ENCODE measurements around the gene KCNN3.

KCNN3 gene

GRCh38 chr1:154758346-154758745 is 111.7 kb downstream of the KCNN3 start:
- no peak for DNase-seq (ENCODE audit: low read depth in 1 of 2, low spot score in 1 of 2)
- no peak for TF ChIP-seq GABPA (IDR thresholded peaks at IDR 0.05; ENCODE audit: low read depth)
- no peak for TF ChIP-seq CTCF (IDR thresholded peaks at IDR 0.05; ENCODE audit: insufficient read depth, low read length)
- TF ChIP-seq POLR2AphosphoS5 (IDR thresholded peaks at IDR 0.05; ENCODE audit: low read depth): no peak
- no peak for TF ChIP-seq SPI1 (IDR thresholded peaks at IDR 0.05; ENCODE audit: borderline replicate concordance, low read depth)
- TF ChIP-seq, protein P1, sequence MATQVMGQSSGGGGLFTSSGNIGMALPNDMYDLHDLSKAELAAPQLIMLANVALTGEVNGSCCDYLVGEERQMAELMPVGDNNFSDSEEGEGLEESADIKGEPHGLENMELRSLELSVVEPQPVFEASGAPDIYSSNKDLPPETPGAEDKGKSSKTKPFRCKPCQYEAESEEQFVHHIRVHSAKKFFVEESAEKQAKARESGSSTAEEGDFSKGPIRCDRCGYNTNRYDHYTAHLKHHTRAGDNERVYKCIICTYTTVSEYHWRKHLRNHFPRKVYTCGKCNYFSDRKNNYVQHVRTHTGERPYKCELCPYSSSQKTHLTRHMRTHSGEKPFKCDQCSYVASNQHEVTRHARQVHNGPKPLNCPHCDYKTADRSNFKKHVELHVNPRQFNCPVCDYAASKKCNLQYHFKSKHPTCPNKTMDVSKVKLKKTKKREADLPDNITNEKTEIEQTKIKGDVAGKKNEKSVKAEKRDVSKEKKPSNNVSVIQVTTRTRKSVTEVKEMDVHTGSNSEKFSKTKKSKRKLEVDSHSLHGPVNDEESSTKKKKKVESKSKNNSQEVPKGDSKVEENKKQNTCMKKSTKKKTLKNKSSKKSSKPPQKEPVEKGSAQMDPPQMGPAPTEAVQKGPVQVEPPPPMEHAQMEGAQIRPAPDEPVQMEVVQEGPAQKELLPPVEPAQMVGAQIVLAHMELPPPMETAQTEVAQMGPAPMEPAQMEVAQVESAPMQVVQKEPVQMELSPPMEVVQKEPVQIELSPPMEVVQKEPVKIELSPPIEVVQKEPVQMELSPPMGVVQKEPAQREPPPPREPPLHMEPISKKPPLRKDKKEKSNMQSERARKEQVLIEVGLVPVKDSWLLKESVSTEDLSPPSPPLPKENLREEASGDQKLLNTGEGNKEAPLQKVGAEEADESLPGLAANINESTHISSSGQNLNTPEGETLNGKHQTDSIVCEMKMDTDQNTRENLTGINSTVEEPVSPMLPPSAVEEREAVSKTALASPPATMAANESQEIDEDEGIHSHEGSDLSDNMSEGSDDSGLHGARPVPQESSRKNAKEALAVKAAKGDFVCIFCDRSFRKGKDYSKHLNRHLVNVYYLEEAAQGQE (IDR thresholded peaks at IDR 0.05; ENCODE audit: insufficient replicate concordance, low read depth): no peak
- H3K4me3 ChIP-seq (replicated peaks; ENCODE audit: insufficient read depth, low read length): no peak overlapping the region
- H3K27me3 ChIP-seq (ENCODE audit: insufficient read depth, poor library complexity, severe bottlenecking): peaks cover 26% of the 10 kb centered on the region
- no peak overlapping the region for H3K27ac ChIP-seq (replicated peaks)

- Histone ChIP-seq H3K4me3 (replicated peaks; ENCODE audit: insufficient read depth, low read length) (no peak overlapping the region), H3K27me3 (ENCODE audit: insufficient read depth, poor library complexity, severe bottlenecking) (peaks cover 26% of the 10 kb centered on the region), H3K27ac (replicated peaks) (no peak overlapping the region)
- no peak for DNase-seq (ENCODE audit: low read depth in 1 of 2, low spot score in 1 of 2)
- TF ChIP-seq SPI1 (IDR thresholded peaks at IDR 0.05; ENCODE audit: borderline replicate concordance, low read depth) (no peak), GABPA (IDR thresholded peaks at IDR 0.05; ENCODE audit: low read depth) (no peak), CTCF (IDR thresholded peaks at IDR 0.05; ENCODE audit: insufficient read depth, low read length) (no peak), POLR2AphosphoS5 (IDR thresholded peaks at IDR 0.05; ENCODE audit: low read depth) (no peak)
- TF ChIP-seq, protein P1 (IDR thresholded peaks at IDR 0.05; ENCODE audit: insufficient replicate concordance, low read depth): no peak
Observed at GRCh38 chr1:154756793-154757548, 113.1 kb downstream of the KCNN3 start.

- TF ChIP-seq CTCF (IDR thresholded peaks at IDR 0.05; ENCODE audit: insufficient read depth, low read length) (no peak), POLR2AphosphoS5 (IDR thresholded peaks at IDR 0.05; ENCODE audit: low read depth) (no peak), SPI1 (IDR thresholded peaks at IDR 0.05; ENCODE audit: borderline replicate concordance, low read depth) (no peak), GABPA (IDR thresholded peaks at IDR 0.05; ENCODE audit: low read depth) (no peak)
- TF ChIP-seq, protein P1 (IDR thresholded peaks at IDR 0.05; ENCODE audit: insufficient replicate concordance, low read depth): no peak
- DNase-seq (ENCODE audit: low read depth in 1 of 2, low spot score in 1 of 2): no peak
- H3K27ac ChIP-seq (replicated peaks): no peak overlapping the region
- peaks cover 18% of the 10 kb centered on the region for H3K27me3 ChIP-seq (ENCODE audit: insufficient read depth, poor library complexity, severe bottlenecking)
- no peak overlapping the region for H3K4me3 ChIP-seq (replicated peaks; ENCODE audit: insufficient read depth, low read length)
Observed at GRCh38 chr1:154755858-154756730, 114.0 kb downstream of the KCNN3 start.
